ENCODE measurements around the gene FSTL4.

DNA sequence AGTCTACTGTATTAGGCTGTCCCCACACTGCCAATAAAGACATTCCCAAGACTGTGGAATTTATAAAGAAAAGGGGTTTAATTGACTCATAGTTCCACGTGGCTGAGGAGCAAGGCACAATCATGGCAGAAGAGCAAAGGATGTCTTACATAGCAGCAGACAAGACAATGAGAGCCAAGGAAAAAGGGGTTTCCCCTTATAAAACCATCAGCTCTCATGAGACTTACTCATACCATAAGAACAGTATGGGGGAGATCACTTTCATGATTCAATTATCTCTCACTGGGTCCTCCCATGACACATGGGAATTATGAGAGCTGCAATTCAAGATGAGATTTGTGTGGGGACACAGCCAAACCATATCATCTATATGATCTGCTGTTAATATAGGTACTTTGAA lies 14.8 kb upstream of the FSTL4 start:
- no peak for TF ChIP-seq EZH2 (IDR thresholded peaks at IDR 0.05; ENCODE audit: borderline replicate concordance, insufficient read depth, low read length, poor library complexity, severe bottlenecking)
- TF ChIP-seq, protein P1, sequence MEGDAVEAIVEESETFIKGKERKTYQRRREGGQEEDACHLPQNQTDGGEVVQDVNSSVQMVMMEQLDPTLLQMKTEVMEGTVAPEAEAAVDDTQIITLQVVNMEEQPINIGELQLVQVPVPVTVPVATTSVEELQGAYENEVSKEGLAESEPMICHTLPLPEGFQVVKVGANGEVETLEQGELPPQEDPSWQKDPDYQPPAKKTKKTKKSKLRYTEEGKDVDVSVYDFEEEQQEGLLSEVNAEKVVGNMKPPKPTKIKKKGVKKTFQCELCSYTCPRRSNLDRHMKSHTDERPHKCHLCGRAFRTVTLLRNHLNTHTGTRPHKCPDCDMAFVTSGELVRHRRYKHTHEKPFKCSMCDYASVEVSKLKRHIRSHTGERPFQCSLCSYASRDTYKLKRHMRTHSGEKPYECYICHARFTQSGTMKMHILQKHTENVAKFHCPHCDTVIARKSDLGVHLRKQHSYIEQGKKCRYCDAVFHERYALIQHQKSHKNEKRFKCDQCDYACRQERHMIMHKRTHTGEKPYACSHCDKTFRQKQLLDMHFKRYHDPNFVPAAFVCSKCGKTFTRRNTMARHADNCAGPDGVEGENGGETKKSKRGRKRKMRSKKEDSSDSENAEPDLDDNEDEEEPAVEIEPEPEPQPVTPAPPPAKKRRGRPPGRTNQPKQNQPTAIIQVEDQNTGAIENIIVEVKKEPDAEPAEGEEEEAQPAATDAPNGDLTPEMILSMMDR (IDR thresholded peaks at IDR 0.05; ENCODE audit: poor library complexity, severe bottlenecking): no peak

Measured in neural cell (in vitro differentiated cells).